Ishikawa (cell line): Measurements from ENCODE around the gene TFF3.

Experiments used
- CEBPB ChIP-seq: IDR thresholded peaks from 2 replicates; pipeline ENCODE4 v1.6.1; 2012
- CREB1 ChIP-seq: IDR thresholded peaks from 2 replicates; pipeline ENCODE4 v1.6.1; 2012; ENCODE audit warnings: low read depth
- EGR1 ChIP-seq: IDR thresholded peaks from 2 replicates; pipeline ENCODE4 v1.6.1; 2012
- EP300 ChIP-seq: IDR thresholded peaks from 2 replicates; pipeline ENCODE4 v1.6.1; 2012; ENCODE audit warnings: borderline replicate concordance
- FOXM1 ChIP-seq: IDR thresholded peaks from 2 replicates; pipeline ENCODE4 v1.6.1; 2012; ENCODE audit warnings: low read depth, borderline replicate concordance
- MAX ChIP-seq: IDR thresholded peaks from 2 replicates; pipeline ENCODE4 v1.6.1; 2012
- NFIC ChIP-seq: IDR thresholded peaks from 2 replicates; pipeline ENCODE4 v1.6.1; 2012
- RAD21 ChIP-seq: IDR thresholded peaks from 2 replicates; pipeline ENCODE4 v1.6.1; 2012; ENCODE audit warnings: low read depth
- REST ChIP-seq: IDR thresholded peaks from 2 replicates; pipeline ENCODE4 v1.6.1; 2012; ENCODE audit warnings: low read depth, mild to moderate bottlenecking
- TAF1 ChIP-seq: IDR thresholded peaks from 2 replicates; pipeline ENCODE4 v1.6.1; 2012; ENCODE audit warnings: low read depth, mild to moderate bottlenecking
- TCF12 ChIP-seq: IDR thresholded peaks from 2 replicates; pipeline ENCODE4 v1.6.1; 2012; ENCODE audit warnings: low read depth
- TEAD4 ChIP-seq: IDR thresholded peaks from 2 replicates; pipeline ENCODE4 v1.6.1; 2012
- YY1 ChIP-seq: IDR thresholded peaks from 2 replicates; pipeline ENCODE4 v1.6.1; 2012; ENCODE audit warnings: low read depth
- ZBTB7A ChIP-seq: IDR thresholded peaks from 2 replicates; pipeline ENCODE4 v1.6.1; 2012; ENCODE audit warnings: low read depth
- TF ChIP-seq, protein P1 (sequence below): IDR thresholded peaks from 2 replicates; pipeline ENCODE4 v1.6.1; 2012

TFF3 gene

DNA sequence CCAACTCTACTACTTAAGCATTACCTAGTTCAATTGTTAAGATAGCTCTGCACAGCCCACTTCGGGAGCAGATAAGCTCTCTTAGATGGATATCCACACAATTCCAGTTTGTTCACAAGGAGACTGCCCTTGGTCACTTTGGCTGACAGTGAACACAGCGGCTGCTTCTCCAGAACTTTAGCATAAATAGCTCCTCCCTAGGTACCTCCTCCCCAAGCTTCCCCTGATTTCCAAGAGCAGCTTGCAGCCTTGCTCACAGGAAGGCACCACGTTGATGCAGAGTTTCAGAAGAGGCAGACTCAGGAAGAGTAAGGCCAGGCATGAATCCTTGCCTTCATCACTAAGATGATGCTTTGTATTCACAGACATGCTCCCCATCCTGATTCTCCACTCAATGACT is 24.7 kb downstream of the TFF3 start:
- no peak for TF ChIP-seq CREB1
- no peak for TF ChIP-seq TCF12
- TF ChIP-seq REST = no peak
- no peak for TF ChIP-seq YY1
- no peak for TF ChIP-seq MAX
- no peak for TF ChIP-seq RAD21
- no peak for TF ChIP-seq ZBTB7A
- TF ChIP-seq CEBPB = no peak
- no peak for TF ChIP-seq TEAD4
- no peak for TF ChIP-seq NFIC
- no peak for TF ChIP-seq EGR1
- TF ChIP-seq, protein P1, sequence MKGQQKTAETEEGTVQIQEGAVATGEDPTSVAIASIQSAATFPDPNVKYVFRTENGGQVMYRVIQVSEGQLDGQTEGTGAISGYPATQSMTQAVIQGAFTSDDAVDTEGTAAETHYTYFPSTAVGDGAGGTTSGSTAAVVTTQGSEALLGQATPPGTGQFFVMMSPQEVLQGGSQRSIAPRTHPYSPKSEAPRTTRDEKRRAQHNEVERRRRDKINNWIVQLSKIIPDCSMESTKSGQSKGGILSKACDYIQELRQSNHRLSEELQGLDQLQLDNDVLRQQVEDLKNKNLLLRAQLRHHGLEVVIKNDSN = no peak
- TF ChIP-seq TAF1 = no peak
- no peak for TF ChIP-seq EP300
- TF ChIP-seq FOXM1 = no peak

GRCh38 chr21:42289926-42290325 is 25.3 kb downstream of the TFF3 start:
- TF ChIP-seq TCF12 (no peak), CEBPB (no peak), NFIC (no peak), YY1 (no peak), EP300 (no peak), REST (no peak), TEAD4 (no peak), TAF1 (no peak), RAD21 (no peak), FOXM1 (no peak), ZBTB7A (no peak), MAX (no peak)
- TF ChIP-seq, protein P1 = no peak

- no peak for TF ChIP-seq REST
- TF ChIP-seq TCF12 = no peak
- no peak for TF ChIP-seq YY1
- TF ChIP-seq CEBPB = no peak
- TF ChIP-seq TAF1 = no peak
- no peak for TF ChIP-seq TEAD4
Measured at GRCh38 chr21:42288962-42289361, 26.2 kb downstream of the TFF3 start.

DNA sequence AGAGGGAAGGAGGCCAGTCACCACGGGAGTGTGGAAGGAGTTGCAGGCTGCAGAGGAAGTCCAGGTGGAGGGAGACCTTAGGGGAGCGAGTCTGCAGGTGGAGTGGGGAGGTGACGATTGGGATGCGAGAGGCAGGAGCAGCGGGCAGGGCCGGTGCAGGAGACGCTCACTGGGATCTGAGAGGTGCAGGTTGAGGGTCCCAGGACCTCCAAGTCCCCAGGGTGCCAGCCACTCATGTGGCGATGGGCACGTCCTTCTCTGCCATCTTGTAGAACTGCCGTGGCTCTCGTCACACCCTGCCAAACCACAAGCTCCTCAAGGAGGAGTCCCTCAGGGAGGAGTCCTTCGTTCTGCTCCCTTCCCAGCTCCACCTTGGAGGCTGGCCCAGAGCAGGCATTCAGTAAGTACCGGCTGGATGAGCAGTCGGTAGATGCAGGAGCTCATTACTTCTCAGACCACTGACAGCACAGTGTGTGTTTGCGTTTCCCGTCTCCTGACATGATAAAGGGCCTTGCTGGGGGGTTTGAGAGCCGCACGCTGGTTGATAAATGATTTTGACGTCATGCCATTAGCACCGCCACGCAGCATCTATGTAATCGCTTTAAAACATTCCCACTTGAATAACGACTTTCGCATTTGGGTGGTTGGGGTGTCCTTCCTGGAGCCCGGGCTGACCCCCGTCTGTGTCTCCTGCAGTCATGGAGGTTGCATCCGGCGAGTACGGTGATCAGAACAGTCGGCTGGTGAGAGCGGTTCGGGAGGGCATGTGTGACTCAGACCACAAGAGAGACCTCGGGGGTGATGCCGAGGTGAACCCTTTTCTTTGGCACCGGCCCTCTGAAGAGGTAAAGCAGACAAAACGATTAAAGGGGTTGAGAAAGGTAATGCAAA is 27.8 kb downstream of the TFF3 start:
- TF ChIP-seq CREB1 (no peak), EP300 (no peak), FOXM1 (no peak), EGR1 (no peak), CEBPB (no peak), REST (no peak), YY1 (no peak), RAD21 (no peak), TAF1 (no peak), NFIC (no peak), ZBTB7A (no peak), TEAD4 (no peak), TCF12 (no peak), MAX (no peak)
- TF ChIP-seq, protein P1 = no peak
